ENCODE results near the gene POLR2J.
"Not testable (repeated sequence)": the region's sequence is repeated elsewhere in the genome, so short reads cannot be mapped to it uniquely, and the experiment has no call there.

POLR2J gene

GRCh38 chr7:102494473-102495149 lies 15.9 kb upstream of the POLR2J start:
- not testable (repeated sequence) for DNase-seq (ENCODE audit: low read depth, low spot score)

- DNase-seq (ENCODE audit: low read depth, low spot score), result not testable (repeated sequence)
Measured at GRCh38 chr7:102494026-102494425, 15.3 kb upstream of the POLR2J start.

GRCh38 chr7:102493220-102493935 lies 14.7 kb upstream of the POLR2J start:
- not testable (repeated sequence) for DNase-seq (ENCODE audit: low read depth, low spot score)

GRCh38 chr7:102490529-102491075 lies 11.9 kb upstream of the POLR2J start:
- DNase-seq (ENCODE audit: low read depth, low spot score), result not testable (repeated sequence)

- not testable (repeated sequence) for DNase-seq (ENCODE audit: low read depth, low spot score)
Measured at GRCh38 chr7:102484317-102484716, 5.6 kb upstream of the POLR2J start.

- DNase-seq (ENCODE audit: low read depth, low spot score), result not testable (repeated sequence)
Measured at GRCh38 chr7:102481962-102482361, 3.2 kb upstream of the POLR2J start.

- not testable (repeated sequence) for DNase-seq (ENCODE audit: low read depth, low spot score)
Measured at GRCh38 chr7:102479982-102480637, 1.4 kb upstream of the POLR2J start.

GRCh38 chr7:102479209-102479584 lies 475 bp upstream of the POLR2J start:
- DNase-seq (ENCODE audit: low read depth, low spot score), result not testable (repeated sequence)

GRCh38 chr7:102474736-102475435 lies 3.8 kb downstream of the POLR2J start:
- DNase-seq (ENCODE audit: low read depth, low spot score), result not testable (repeated sequence)

GRCh38 chr7:102474116-102474515 lies 4.6 kb downstream of the POLR2J start:
- DNase-seq (ENCODE audit: low read depth, low spot score), result not testable (repeated sequence)

GRCh38 chr7:102473271-102473991 lies 5.3 kb downstream of the POLR2J start:
- DNase-seq (ENCODE audit: low read depth, low spot score), result no peak

GRCh38 chr7:102472126-102473041 lies 6.3 kb downstream of the POLR2J start:
- no peak for DNase-seq (ENCODE audit: low read depth, low spot score)

- DNase-seq (ENCODE audit: low read depth, low spot score), result no peak
Measured at GRCh38 chr7:102471791-102472125, 7.0 kb downstream of the POLR2J start.

- no peak for DNase-seq (ENCODE audit: low read depth, low spot score)
Measured at GRCh38 chr7:102469972-102470825, 8.5 kb downstream of the POLR2J start.

GRCh38 chr7:102469351-102469971 lies 9.3 kb downstream of the POLR2J start:
- DNase-seq (ENCODE audit: low read depth, low spot score), result no peak

GRCh38 chr7:102468478-102469350 lies 10.0 kb downstream of the POLR2J start:
- DNase-seq (ENCODE audit: low read depth, low spot score), result no peak

- DNase-seq (ENCODE audit: low read depth, low spot score), result no peak
Measured at GRCh38 chr7:102467581-102468477, 10.9 kb downstream of the POLR2J start.

Measured in activated CD4-positive, CD25-positive, alpha-beta regulatory T cell treated with anti-CD3 and anti-CD28 coated beads, Interleukin-2, amount 50 U/mL, for 16 hours (primary cell).